Measurements from ENCODE around the gene WIPF1.

WIPF1 gene

DNA sequence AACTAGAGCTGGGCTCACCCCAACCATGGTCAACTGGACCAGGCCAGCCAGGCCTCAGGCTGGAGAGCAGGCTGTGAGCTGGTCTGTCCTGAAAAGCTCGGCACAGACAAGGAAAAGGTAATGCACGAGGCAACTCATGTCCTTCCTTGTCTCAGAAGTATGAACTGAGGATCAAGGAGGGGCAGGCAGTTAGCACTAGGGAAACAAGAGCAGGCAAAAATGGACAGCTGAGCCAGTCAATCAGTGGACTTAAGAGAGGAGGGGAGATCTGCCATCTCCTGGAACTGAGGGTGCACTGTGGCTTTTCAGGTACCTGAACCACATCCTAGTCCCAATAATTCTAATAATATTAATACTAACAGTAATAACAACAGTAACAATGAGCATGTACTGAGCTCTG is 20.6 kb upstream of the WIPF1 start:
- no peak for DNase-seq

DNA sequence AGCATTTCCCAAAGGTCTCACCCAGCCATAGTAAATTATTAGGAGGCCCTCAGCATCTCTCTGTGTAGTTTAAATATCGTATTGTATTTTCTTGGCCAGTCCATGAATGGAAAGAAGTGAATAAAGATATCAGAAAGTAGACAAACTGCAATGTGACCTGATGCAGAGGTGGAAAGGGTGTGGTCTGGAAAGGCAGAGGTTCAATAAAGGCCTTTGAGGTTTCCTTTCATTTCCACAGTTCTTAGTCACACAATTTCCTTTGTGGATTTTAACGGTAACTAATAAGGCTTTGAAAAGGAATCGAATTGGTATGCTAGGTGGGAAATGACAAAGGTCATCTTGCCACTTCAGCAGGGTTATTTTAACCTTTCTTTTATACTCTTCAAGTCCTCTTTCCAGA is 20.1 kb upstream of the WIPF1 start:
- DNase-seq, result no peak

DNA sequence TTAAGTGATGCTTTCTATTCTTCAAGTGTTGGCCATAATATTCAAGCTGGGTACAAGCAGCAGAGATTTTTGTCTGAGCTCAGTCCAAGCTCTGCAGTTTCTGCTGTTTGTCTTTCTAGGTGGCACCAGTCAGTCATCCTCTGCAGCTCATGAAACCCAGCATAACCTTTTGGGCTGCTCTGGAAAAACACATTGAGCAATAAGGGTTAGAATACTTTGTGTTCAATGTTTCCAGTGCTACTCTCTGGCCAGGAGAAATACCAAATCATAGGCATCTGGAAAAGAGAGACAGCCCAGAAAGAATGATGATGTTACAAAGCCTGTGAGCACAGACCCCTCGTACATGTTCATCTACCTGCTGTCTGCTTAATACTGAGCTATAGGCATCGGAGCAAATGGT is 19.5 kb upstream of the WIPF1 start:
- no peak for DNase-seq

DNA sequence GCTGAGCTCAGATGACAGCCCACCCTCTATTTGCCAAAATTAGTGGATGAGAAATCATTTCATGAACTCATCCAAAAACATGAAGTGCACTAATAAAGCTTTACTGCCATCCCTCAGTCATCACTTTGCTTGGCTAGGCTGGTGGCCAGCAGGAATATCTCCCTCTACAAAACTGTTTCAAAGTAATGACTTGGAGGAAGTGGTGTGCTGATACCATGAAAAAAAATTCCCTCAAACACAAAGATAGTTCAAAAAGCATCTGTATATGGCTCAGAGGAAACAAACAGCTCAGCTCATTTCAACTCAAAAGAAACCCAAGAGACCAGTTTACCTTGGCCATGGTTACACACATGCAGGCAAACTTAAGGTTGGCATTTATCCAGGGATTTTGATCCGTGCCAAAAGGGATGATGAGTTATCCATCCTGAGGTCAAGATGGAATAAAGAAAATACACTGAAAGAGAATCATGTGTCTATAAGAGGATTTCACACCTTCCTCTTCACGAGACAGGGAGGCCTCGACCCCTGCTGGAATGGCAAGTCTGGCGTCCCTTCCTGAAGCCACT is 18.4 kb upstream of the WIPF1 start:
- DNase-seq, result peak; percentile 20

DNA sequence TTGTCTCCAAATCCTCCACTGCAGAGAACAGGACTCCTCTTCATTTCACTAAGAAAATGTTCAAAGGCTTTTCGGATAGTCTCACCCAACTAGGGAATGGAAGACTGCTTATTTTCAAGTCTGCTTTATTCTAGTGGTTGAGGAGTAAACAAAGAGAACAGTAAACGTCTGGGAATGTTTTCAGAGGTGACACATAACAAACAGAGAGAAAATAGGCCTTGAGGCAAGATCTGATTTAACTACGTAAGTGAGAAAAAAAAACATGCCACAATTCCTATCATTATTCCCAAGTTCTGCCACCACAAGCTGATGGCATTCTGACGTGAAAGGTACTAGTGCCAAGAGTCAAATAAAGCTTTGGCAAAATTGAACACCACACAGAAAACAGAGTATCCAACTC is 16.7 kb upstream of the WIPF1 start:
- no peak for DNase-seq

DNA sequence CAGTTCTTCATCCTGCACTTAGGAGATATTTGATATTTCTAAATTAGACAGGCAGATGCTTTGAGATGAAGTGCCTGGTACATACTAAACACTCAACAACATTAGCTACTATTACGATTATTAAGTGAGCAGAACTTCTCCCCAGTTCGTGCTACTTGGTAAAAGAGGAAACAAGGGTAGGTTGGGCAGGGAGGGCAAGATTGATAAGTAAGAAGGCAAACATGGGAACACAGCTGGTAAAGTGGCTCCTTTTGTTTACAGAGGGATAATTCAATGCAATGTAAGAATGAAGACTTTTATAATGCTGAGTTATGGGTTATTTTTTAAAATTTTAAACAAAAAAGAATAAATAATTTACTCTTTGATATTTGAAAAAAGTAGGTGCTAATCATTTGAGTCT is 15.9 kb upstream of the WIPF1 start:
- no peak for DNase-seq

DNA sequence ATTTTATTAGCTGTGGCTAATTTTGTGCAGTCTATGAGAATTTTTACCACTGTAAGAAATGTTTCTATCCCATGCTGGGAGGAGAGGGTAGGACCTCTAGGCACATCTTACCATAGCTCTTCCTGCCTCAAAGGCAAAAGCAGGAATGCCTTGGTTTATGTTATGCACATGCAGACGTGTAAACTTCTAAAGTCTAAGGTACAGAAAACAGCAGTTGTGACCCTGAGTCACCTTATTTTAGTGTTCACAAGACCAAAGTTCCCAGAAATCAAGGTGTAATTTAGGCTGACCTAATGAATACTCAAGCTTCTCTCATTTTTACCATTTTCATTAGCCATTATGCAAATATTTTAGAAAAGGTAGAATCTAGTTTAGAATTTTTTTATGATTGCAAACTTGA is 15.4 kb upstream of the WIPF1 start:
- no peak for DNase-seq

DNA sequence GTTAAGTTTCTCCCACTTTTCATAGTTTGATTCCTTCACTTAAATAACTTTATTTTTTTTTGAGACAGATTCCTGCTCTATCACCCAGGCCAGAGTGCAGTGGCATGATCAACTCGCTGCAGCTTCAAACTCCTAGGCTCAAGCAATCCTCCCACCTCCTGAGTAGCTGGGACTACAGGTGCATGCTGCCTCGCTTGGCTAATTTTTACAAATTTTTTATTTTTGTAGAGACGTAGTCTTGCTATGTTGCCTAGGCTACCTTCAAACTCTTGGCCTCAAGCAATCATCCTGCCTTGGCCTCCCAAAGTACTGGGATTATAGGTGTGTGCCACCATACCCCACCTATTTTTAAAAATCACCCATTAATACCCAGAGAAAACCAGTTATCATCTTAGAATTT is 14.2 kb upstream of the WIPF1 start:
- DNase-seq, result no peak

DNA sequence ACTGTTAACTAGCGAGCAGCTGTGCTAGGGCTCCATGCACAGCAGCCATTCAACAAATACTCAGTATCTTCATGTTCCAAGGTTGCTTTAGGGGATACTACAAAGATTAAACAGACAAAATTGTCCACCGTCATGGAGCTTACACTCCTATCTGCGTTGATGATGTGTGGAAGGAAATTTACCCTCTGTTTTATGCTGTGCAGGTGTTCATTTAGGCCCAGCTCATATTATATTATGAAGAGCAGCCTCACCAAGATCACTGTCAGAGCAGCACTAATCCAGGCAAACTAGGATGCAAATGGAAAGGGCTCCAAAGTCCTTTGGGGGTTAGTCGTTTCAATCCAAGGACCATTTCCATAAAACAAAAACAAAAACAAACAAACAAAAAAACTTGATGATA is 13.4 kb upstream of the WIPF1 start:
- no peak for DNase-seq

DNA sequence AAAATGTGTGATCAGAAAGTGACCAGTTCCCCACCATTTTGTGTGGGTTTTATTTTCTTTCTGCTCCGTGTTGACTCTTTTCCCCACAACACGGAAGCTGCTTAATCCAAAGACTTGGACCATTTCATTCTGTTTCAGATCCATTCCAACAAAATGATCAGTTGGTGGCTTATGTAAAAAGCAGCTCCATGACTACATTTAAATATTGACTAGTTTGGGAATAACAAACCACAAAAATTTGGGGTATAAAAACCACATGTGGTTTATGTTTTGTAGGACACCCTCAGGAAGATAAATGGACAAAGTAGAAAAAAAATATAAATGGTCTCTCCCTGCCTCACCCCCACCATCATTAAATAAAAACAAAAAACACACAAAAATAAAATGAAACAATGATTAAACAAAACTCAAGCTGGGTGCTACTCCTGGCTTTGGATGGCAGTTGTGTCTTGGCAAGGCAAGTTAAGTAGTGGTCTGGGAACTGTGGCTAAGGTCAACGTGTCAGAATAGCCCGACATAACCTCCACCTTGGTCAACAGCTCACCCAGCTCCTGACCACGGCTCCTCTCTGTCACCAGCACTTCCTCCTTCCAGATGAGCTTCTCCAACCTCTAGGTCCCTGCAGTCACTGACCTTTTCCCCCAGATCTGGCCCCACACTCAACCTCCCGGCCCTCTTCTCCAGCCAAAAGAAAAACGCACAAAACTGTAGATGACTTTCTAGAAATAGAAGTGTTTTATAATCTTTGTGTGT is 12.8 kb upstream of the WIPF1 start:
- no peak for DNase-seq

DNA sequence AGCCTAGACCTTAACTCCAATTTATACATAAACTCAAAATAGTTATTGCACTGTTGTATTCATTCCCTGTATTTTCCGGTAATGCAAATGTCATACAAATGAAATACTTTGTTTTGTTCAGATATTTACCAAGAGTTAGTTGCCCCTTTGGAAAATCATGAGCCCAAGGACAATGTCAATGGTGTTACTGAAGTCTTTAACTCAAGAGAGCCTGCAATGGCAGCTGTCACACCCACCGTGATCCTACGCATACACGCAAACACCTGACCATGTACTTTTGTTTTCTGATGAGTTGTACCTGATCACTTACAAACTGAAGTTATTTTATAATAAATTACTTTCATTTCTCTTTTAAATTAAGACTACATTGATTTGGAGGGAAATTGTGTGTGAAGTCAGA is 11.7 kb upstream of the WIPF1 start:
- no peak for DNase-seq

DNA sequence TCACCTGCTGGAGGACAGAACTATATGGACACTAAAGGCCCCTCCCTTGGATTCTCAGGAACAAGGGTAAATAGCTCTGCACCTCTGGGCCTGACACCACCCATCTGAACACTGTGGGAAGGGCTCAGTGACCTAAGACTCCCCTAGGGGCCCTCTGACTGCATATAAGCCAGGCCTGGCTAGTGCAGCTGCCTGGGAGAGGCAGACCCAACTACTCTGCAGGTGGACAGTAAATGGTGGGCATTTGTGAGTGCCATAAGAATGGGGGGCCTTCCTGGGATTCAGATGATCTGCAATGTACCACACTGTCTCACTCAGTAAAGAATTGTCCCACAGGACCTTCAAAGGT is 11.2 kb upstream of the WIPF1 start:
- DNase-seq, result no peak

DNA sequence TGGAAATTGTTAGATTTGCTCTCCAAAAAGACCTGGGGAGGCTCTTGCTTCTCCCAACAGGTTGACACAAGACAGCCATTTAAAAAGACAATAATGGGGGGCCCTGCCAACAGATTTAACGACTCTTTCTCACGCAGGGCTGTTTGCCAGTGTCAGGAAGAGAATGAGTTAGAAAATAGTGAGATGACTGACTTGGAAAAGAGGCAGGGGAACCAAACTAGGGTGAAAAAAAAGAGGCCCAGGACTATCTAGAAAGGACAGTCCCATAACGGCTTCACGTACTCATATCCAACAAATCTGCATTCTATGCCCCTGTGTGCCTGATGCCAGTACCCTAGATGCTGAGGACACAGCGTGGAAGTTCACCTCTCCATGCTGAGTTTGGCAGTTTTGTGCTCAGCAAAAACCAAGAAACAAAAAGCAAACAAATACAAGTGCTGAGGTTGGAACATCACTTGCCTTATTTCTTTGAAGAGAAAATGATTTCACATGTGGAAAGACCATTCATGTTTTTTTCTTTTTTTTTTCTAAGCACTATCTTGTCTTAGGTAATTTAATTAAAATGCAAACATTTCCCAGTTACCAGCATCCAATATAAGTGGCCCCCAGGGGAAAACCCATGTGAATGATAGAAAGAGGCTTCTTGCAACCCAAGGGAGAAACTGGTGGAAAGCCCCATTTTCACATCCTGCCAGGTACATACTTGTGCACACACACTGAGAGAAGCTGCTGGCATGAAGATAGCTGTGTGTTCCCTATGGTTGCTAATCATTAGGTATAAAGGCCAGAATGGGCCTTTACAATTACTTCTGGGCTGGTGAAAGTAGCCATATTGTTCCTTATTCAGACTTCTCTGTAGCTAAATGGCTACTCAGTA is 10.6 kb upstream of the WIPF1 start:
- DNase-seq, result peak; percentile 28

DNA sequence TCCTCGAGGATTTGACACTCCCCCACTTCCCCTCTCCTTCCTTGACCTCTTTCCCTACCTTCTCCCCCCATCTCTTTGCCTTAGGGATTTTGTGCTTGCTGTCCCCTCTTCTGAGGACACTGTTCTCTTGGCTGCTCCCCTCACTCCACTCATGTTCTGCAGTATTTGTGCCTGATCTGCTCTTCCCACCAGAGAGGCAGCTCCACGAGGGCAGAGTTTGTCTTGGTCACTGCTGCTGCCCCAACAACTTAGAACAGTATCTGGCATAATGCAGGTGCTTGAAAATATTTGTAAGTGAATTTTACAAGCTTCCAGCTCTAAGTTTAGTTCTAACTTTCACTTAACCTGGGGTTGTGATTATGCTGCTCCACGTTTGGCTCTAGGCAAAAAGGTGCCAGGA is 10.0 kb upstream of the WIPF1 start:
- DNase-seq, result no peak

DNA sequence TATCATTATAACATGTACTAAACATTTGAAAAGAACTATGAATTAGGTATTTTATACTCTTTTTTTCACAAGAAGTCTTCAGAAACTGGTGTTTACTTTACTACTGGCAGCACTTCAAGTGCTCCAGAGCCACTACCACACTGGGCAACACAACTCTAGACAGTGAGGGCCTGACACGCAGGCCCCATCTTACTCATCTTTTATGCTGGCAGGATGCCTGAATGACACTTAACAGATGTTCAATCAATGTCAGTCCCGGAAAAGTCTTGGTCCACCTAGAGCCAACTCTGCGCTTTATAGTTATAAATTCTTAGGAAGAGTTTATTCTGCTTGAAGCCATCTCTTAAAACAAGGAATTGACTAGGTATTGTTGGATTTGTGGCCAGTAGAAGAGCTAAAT is 8.7 kb upstream of the WIPF1 start:
- peak; percentile 68 for DNase-seq

DNA sequence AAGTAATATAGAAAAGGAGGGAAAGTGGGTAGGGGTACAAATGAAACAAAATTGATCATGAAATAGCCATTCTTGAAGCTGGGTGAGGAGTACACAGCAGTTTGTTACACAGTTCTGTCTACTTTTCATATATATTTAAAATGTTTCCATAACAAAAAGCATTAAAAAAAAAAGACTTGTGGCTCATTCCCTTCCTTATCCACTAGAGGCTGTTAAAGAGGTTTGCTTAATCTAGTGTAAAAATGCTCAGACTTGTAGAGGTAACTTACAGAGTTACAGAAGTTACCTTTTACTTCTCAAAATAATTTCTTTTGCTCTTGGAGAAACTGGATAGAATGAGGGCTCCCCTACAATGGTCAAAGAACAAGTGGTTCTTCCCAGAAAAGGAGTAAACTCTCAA is 8.1 kb upstream of the WIPF1 start:
- DNase-seq, result no peak

DNA sequence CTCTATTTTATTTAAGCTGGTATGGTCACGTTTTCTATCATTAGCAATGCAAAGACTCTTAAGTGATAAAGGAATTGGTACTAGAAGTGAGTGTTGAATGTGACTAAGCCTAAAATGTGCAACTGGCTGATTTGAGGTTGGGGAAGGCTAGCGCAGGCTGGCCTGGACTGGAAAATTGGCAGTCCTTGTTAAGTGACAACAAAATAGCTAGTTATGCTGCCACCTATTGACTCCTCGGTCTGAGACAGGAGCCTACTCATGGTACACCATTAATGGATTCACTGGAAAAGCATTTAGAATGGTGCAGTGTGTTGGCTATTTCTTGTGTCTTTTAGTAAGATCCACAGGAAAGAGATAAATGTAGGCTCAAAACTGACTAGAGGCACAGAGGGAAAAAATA is 5.7 kb upstream of the WIPF1 start:
- peak; percentile 70 for DNase-seq

DNA sequence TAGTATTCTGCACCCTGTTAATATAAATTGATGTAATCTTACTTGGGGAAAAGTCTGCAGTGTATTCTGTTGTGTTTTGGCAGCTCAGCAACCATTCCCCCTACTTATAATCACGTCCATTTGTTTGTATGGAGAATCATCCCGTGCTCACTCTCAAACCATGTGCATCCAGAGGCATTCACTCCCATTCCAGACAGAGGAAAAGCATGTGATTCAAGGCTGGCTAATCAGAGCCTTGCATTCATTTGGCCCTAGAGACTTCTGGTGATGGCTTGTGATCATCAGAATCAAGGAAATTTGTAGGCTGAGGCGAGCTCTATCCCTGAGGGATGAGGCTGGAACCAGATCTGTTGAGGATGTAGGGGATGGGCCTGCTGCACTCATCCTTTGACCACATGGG is 5.1 kb upstream of the WIPF1 start:
- no peak for DNase-seq

DNA sequence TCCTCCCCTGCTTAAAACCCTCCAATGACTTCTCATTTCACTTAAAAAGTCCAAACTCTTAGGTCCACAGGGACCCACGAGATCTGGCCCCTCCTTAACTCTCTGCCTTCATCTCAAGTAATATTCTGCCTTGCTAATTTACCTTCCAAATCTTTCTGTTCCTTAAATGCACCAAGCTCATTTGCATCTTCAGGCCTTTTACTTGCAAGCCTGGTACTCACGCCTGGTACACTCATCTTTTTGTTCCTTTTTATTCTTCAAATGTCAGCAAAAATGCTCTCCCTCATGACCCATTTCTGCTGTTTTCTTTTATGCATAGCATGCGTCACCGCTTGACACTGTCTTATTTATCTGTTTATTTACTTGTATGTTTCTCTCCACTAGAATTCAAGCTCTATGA is 2.7 kb upstream of the WIPF1 start:
- DNase-seq, result peak; percentile 37

DNA sequence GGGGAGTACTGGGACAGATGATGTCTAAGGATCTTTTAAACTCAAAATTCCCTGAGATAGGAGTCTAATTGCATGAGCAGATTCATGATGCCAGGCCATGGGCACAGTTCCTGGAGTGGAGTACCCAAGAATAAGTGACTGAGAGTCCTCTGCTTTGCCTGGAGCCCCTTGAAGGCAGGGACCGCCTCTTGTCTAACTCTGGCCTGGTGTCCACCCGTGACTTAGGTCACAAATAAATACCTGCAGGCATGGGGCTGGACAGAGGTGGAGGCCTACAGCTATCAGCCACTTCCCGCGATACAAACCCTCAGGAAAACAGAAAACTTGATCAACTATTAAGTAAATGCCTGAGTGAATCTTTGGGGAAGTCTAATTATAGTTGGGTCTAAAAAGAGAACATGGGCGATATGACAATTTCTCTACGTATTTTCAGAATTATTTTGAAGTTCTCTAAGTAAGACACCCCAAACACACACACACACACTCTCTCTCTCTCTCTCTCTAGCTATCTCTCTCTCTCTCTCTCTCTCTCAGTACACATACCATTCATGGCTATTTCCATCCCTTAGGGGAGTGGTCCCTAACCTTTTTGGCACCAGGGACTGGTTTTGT is 1.8 kb upstream of the WIPF1 start:
- DNase-seq, result no peak

DNA sequence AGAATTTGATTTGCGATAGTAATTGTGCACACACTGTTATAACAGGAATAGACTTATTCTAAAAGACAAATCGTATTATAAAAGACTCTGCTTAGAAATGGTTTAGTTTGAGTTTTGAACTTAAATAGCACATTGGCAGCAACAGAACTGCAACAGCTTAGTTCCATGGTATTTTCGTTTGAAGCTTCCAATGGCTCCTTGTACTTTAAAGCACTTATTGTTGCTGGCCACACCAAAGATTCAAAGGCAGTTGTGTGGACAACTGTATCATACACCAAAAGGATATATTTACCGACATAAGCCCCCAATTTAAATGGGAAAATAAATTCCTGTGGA is 627 bp downstream of the WIPF1 start:
- no peak for DNase-seq

DNA sequence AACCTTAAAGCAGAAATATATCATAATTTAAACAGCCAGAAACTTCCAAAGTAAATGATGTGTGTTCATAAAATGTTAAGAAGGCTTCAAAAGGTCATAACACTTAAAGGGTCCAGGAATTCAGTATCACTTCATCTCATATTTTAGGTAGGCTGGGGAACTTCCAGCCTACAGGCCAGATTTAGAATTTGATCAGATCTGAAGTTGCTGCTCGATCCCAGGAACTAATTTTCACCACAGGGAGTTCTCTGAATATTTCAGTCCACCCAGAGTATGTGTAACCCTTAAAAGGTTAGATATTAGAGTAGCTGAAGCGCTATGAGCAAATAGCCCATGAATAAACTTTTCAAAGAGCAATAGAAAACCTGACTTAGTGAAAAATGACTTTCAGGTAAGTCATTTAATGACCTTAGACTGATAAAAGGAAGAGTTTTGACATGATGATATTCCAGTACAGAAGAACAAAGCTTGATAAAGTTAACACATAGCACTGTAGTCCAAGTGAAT is 1.7 kb downstream of the WIPF1 start:
- no peak for DNase-seq

DNA sequence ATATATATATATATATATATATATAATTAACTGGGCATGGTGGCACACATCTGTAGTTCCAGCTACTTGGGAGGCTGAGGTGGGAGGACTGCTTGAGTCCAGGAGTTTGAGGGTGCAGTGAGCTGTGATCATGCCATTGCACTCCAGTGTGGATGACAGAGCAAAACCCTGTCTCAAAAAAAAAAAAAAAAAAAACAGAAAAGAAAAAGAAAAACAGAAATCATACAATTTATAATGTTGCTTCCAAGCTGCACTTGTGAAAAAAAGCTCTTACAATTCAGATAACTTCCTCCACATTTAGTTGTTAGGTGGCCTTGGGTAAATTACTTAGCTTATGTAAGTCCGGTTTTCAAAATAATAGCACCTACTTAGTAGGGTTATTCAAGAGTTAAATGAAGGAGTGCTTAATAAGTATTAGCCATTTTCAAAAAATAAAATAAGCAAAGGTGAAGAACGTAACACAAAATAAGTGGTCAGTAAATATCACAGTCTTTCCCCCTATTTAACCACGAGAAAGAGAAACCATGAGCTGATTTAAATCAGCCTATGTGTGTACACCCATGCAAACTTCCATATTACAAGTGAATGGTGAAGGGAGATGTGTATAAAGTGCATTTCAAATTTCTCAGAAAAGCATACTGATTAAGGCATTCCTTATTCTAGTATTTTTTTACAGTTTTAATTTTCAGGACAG is 2.3 kb downstream of the WIPF1 start:
- no peak for DNase-seq
